Measurements from ENCODE around the gene GATA1. TPM values are rescaled to one million over a fixed set of nuclear protein-coding genes. Genes with fewer than 3 reads are reported as not detected.

GATA1 gene
- not detected in 2 replicates for polyA plus RNA-seq

DNA sequence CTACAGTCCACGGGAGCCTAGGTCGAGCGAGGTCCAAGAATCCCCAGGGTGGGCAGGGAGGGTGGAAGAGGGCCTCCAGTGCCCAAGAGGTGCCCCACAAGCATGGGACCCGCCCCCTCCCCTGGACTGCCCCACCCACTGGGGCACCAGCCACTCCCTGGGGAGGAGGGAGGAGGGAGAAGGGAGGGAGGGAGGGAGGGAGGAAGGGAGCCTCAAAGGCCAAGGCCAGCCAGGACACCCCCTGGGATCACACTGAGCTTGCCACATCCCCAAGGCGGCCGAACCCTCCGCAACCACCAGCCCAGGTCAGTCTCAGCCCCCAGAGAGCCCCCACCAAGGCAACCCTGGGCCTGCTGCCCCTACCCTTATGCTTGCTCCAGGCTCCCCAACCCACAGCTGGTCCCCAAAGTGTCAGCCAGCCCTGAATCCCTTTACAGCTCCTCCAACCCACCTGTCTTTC, at the start of gene GATA1:
Gene GATA1, plus strand, starts transcription at position 250 of the 460 bp plus-strand sequence. CDS start 4,520 bp downstream, outside the sequence.

GRCh38 chrX:48761674-48762471, 24.5 kb upstream of the GATA1 start, which contains the start of gene GLOD5:
TSS of gene GLOD5 (plus strand) at chrX:48761747. CDS start at chrX:48761791, 44 bp downstream.

DNA sequence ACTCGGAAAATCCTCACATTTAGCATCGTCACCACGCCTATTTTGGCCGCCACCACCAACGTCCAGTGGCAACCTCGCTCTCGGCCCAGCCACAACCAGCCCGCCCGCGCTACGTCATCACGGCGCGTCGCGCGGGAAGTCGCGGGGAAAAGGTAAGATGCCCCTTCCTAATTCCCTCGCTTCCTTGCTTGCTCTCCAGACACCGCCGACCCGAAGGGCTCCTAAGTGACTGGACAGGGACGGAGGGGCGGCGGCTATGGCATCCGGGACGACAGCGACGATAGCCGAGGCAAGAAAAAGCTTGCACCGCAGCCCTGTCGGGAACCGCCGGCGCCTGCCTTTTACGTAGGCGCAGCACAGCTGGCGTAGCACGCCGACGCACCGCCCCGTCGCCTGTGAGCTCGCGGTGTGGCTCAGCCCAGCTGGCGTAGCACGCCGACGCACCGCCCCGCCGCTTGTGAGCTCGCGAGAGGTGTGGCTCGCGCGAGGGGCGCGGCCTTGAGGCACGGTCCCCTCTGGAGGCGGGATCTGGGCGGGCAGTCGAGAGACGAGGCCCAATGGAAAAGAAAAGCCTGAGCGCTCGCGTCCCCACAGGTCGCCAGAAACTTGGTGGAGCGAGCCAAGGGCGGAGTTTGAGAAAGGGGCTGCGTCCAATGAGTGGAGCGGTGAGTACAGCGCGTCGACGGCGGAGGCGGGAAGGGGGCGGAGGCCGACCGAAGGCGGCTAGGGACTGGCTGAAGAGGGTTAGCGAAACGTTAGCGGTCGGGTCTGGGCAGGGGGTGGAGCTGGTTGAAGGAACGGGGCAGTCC, 15.1 kb downstream of the GATA1 start, which contains the start of gene HDAC6:
Gene HDAC6, plus strand, starts transcription at position 788 of the 809 bp plus-strand sequence. CDS start 626 bp downstream, outside the sequence.

GRCh38 chrX:48826135-48826875, 39.9 kb downstream of the GATA1 start, which contains the start of gene ERAS:
TSS of gene ERAS (plus strand) at chrX:48826513. CDS start at chrX:48829124, 2,611 bp downstream.

GRCh38 chrX:48835524-48836329, 49.3 kb downstream of the GATA1 start, which contains the start of gene PCSK1N:
TSS of gene PCSK1N (minus strand) at chrX:48835610. CDS start at chrX:48835532, 78 bp downstream.

Other genes starting within 250 kb of the GATA1 start
- 2.4 and 4.2 TPM in 2 replicates for gene TBC1D25, start 246.9 kb upstream of the GATA1 start, polyA plus RNA-seq
- 37.2 and 38.7 TPM in 2 replicates for gene RBM3, start 212.1 kb upstream of the GATA1 start, polyA plus RNA-seq
- 20.1 and 22.3 TPM in 2 replicates for gene WDR13, start 189.1 kb upstream of the GATA1 start, polyA plus RNA-seq
- not detected in 2 replicates for gene WAS, start 102.8 kb upstream of the GATA1 start, polyA plus RNA-seq
- 0.32 and 0.48 TPM in 2 replicates for gene SUV39H1, start 89.9 kb upstream of the GATA1 start, polyA plus RNA-seq
- gene GLOD5, start 24.8 kb upstream of the GATA1 start, polyA plus RNA-seq = 3.0 TPM in 1 of 2 replicates, not detected in the other
- gene HDAC6, start 15.5 kb downstream of the GATA1 start, polyA plus RNA-seq = 18.2 and 20.9 TPM in 2 replicates
- not detected in 2 replicates for gene ERAS, start 39.9 kb downstream of the GATA1 start, polyA plus RNA-seq
- gene PCSK1N, start 49.0 kb downstream of the GATA1 start, polyA plus RNA-seq = 12.2 and 25.7 TPM in 2 replicates
- gene TIMM17B, start 111.2 kb downstream of the GATA1 start, polyA plus RNA-seq = 63.1 and 65.6 TPM in 2 replicates
- gene PQBP1, start 111.3 kb downstream of the GATA1 start, polyA plus RNA-seq = 39.1 and 42.7 TPM in 2 replicates
- gene SLC35A2, start 125.1 kb downstream of the GATA1 start, polyA plus RNA-seq = 9.6 and 16.3 TPM in 2 replicates
- gene PIM2, start 132.4 kb downstream of the GATA1 start, polyA plus RNA-seq = 15.2 and 23.7 TPM in 2 replicates
- 4.4 and 6.2 TPM in 2 replicates for gene OTUD5, start 171.0 kb downstream of the GATA1 start, polyA plus RNA-seq
- not detected in 2 replicates for gene KCND1, start 185.3 kb downstream of the GATA1 start, polyA plus RNA-seq
- gene GRIPAP1, start 215.7 kb downstream of the GATA1 start, polyA plus RNA-seq = 8.4 and 18.3 TPM in 2 replicates